Glutamatergic neuron (in vitro differentiated cells): ENCODE measurements around the gene PNMA1. TPM values are rescaled to one million over a fixed set of nuclear protein-coding genes. Genes with fewer than 3 reads are reported as not detected.

Source experiments
- DNase-seq: peaks from one replicate; pipeline ENCODE4 v3.0.0; 2022
- H3K27ac Mint-ChIP-seq: one replicate; pipeline ENCODE4 v1.8.0; 2020; ENCODE audit warnings: mild to moderate bottlenecking, mixed read lengths, inconsistent platforms; ENCODE audit not compliant: unreplicated experiment
- H3K27me3 Mint-ChIP-seq: one replicate; pipeline ENCODE4 v1.8.0; 2020; ENCODE audit warnings: mild to moderate bottlenecking, moderate library complexity, mixed read lengths, inconsistent platforms; ENCODE audit not compliant: unreplicated experiment
- H3K36me3 Mint-ChIP-seq: one replicate; pipeline ENCODE4 v1.8.0; 2020; ENCODE audit warnings: mild to moderate bottlenecking, mixed read lengths, inconsistent platforms; ENCODE audit not compliant: unreplicated experiment
- H3K4me1 Mint-ChIP-seq: one replicate; pipeline ENCODE4 v1.8.0; 2020; ENCODE audit warnings: mild to moderate bottlenecking, low read depth, mixed read lengths, inconsistent platforms; ENCODE audit not compliant: unreplicated experiment
- H3K4me3 Mint-ChIP-seq: one replicate; pipeline ENCODE4 v1.8.0; 2020; ENCODE audit warnings: mild to moderate bottlenecking, mixed read lengths, inconsistent platforms; ENCODE audit not compliant: unreplicated experiment
- H3K9me3 Mint-ChIP-seq: one replicate; pipeline ENCODE4 v1.8.0; 2020; ENCODE audit warnings: mild to moderate bottlenecking, moderate library complexity, mixed read lengths, inconsistent platforms; ENCODE audit not compliant: unreplicated experiment
- CTCF ChIP-seq: fragments of 200-600 bp; sonication (generic); IDR thresholded peaks from one replicate; pipeline ENCODE4 v1.5.0; 2021; ENCODE audit not compliant: partially characterized antibody, unreplicated experiment
- total RNA-seq: library from RNA; stranded (reverse); fragmentation: NEBNext Ultra II Directional; extraction: Animal tissue kit (Norgen Biotek cat#: 25700); gene quantifications from one replicate; pipeline ENCODE4 v1.2.1, GENCODE V29; 2021; ENCODE audit not compliant: unreplicated experiment

Gene PNMA1
- total RNA-seq, 1 donor from 2014 or later, result 145 TPM

- no peak overlapping the region for H3K27ac Mint-ChIP-seq
- no peak for DNase-seq
- TF ChIP-seq CTCF, result no peak
- H3K4me3 Mint-ChIP-seq, result no peak overlapping the region
- H3K4me1 Mint-ChIP-seq, result peaks cover 9% of the 10 kb centered on the region
- no peaks in the 10 kb centered on the region for H3K36me3 Mint-ChIP-seq
- H3K27me3 Mint-ChIP-seq, result peaks cover 6% of the 10 kb centered on the region
- H3K9me3 Mint-ChIP-seq, result no peaks in the 10 kb centered on the region
Measured at GRCh38 chr14:73740618-73741326, 26.6 kb upstream of the PNMA1 start.

GRCh38 chr14:73739899-73740617, 25.9 kb upstream of the PNMA1 start:
- Mint-ChIP-seq H3K9me3 (peaks cover under 1% of the 10 kb centered on the region), H3K4me1 (peaks cover 7% of the 10 kb centered on the region), H3K27ac (no peak overlapping the region), H3K36me3 (no peaks in the 10 kb centered on the region), H3K27me3 (peaks cover 6% of the 10 kb centered on the region), H3K4me3 (no peak overlapping the region)
- no peak for DNase-seq
- no peak for TF ChIP-seq CTCF

GRCh38 chr14:73739174-73739898, 25.2 kb upstream of the PNMA1 start:
- TF ChIP-seq CTCF, result no peak
- Mint-ChIP-seq H3K4me1 (peaks cover 7% of the 10 kb centered on the region), H3K27me3 (peaks cover 6% of the 10 kb centered on the region), H3K36me3 (no peaks in the 10 kb centered on the region), H3K27ac (no peak overlapping the region), H3K4me3 (no peak overlapping the region), H3K9me3 (peaks cover 2% of the 10 kb centered on the region)
- no peak for DNase-seq

- Mint-ChIP-seq H3K9me3 (peaks cover 2% of the 10 kb centered on the region), H3K36me3 (no peaks in the 10 kb centered on the region), H3K27me3 (peaks cover 6% of the 10 kb centered on the region), H3K4me1 (peaks cover 6% of the 10 kb centered on the region), H3K4me3 (no peak overlapping the region), H3K27ac (no peak overlapping the region)
- no peak for TF ChIP-seq CTCF
- DNase-seq, result no peak
Measured at GRCh38 chr14:73738518-73739173, 24.5 kb upstream of the PNMA1 start.
